Stimulated activated CD8-positive, alpha-beta memory T cell treated with anti-CD3 and anti-CD28 coated beads, Interleukin-15, amount 100 ng/mL, for 48 hours (primary cell): ENCODE measurements around the gene CYP1A2.

Experiments
- DNase-seq, 2 donors: peaks; one replicate each; pipeline ENCODE4 v3.0.0-alpha.2; 2020; ENCODE audit warnings: low read depth in 2 of 2

CYP1A2 gene

GRCh38 chr15:74802862-74803447 is 54.3 kb downstream of the CYP1A2 start:
- DNase-seq = no peak

- DNase-seq = no peak
Measured at GRCh38 chr15:74804935-74805334, 56.3 kb downstream of the CYP1A2 start.
